GM13976 (cell line): ENCODE results near the gene IGSF9.

Experiments used
- DNase-seq: peaks from one replicate; pipeline ENCODE4 v3.0.0; 2012; ENCODE audit warnings: low spot score
- CTCF ChIP-seq: IDR thresholded peaks from 2 replicates; pipeline ENCODE4 v1.5.1; 2012; ENCODE audit warnings: borderline replicate concordance, mild to moderate bottlenecking; ENCODE audit not compliant: insufficient read depth; ENCODE audit errors: extremely low read depth, missing control alignments, control extremely low read depth
- in situ Hi-C: fragments of 300-500 bp; cut with MboI; formaldehyde crosslinking; loops from one replicate; pipeline ENCODE4 v1.12.0; 2022; ENCODE audit warnings: low sequenced_read_pairs, mixed read lengths, inconsistent platforms; ENCODE audit not compliant: unreplicated experiment

IGSF9 gene

GRCh38 chr1:159925719-159926078 is 19.7 kb downstream of the IGSF9 start:
- no peak for TF ChIP-seq CTCF
- DNase-seq = peak; percentile 60
- in situ Hi-C loops = no loop called here

DNA sequence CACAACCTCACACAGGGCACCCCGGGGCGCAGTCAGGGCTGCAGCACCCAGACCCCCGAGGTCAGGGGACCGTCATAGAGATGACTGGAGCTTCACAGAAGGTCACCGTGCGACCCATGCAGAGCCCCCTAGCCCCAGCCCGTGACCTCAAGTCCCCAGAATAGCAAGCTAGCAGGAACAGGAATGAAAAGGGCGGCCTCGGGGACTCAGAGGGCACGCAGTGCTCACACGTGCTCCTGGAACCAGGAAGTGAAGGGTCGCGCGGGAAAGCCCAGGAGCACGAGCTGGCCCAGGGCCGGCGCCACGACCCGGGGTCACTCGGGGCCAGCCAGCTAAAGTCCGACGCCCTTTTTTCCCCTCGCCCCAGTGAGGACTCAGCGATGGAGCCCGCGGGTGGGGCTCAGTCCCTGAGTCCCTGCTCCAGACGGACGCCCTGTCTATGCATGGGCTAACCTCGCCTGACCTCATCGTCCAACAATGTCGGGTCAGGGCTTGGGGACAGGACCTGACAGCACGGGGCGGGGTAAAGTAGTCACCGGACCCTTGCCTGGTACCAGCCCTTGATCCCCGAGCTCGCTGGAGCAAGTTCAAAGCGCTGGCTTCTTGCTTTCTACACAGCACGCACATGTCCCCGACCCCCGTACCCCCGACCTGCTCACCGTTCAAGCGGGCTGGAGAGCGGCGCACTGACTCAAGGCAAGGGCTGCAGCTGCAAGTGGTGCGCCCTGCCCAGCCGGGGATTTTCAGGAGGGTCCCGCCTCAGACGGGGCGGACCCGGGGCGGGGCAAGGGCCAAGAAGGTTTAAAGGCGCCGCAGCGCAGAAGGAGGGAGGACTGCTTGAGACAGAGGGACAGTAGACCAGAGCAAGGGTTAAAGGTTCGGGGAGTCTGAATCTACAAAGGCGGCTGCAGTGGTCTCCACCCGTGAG is 20.4 kb downstream of the IGSF9 start, which contains the start of gene TAGLN2:
Gene TAGLN2 (minus strand): TSS at position 717 of the 928 bp plus-strand sequence. CDS start 4,998 bp downstream, outside the sequence.
- DNase-seq = peak; percentile 92
- no peak for TF ChIP-seq CTCF
- in situ Hi-C loops = no loop called here

DNA sequence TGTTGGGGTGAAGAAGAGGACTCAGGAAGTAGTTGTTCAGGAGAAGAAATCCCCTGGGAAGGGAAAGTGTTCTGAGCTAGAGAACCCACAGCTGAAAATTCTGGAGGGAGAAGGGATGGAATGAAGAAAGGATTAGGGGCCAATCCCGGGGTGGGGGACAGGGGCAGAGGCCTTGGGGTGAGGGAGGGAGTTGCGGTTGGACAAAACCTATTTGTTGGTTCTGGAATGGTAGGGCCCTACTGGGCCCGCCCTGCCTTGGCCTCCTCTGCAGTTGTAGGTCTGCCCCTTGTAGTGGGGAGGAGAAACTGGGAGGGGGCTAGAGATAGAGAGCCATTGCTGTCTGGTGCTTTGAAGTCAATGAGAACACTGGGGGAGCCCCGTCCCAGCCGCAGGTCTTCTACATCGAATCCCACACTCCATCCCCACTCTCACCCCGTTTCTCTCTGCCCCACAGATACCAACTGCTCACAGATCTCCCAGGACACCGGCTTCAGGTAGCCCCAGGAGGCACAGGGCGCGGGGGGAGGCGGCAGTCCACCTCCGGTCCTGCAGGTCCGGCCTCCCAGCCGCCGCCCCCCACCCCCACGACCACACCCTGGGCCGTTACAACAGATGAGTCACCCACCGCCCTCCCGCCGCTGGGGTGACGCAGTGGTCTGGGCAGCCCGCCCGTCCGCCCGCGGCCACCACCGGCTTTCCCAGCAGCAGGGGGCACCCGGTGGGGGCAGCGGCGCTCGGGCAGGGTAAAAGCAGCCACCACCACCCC is 21.2 kb downstream of the IGSF9 start:
- peak; percentile 86 for DNase-seq
- TF ChIP-seq CTCF = no peak
- in situ Hi-C loops = no loop called here

- DNase-seq = peak; percentile 86
- TF ChIP-seq CTCF = no peak
- in situ Hi-C loops = no loop called here
Measured at GRCh38 chr1:159923203-159924024, 22.0 kb downstream of the IGSF9 start.

- DNase-seq = no peak
- no peak for TF ChIP-seq CTCF
- in situ Hi-C loops = no loop called here
Measured at GRCh38 chr1:159922511-159923202, 22.8 kb downstream of the IGSF9 start.
